Articular chondrocyte of knee joint (primary cell): ENCODE data around the gene MARK2. TPM values are rescaled to one million over a fixed set of nuclear protein-coding genes. Genes with fewer than 3 reads are reported as not detected.

Source experiments
- small RNA-seq: library from RNA; depleted of rRNA; stranded (forward); fragments of <200 nt; gene quantifications from one replicate; pipeline ENCODE3, GENCODE V24; 2012
- total RNA-seq: library from RNA; depleted of rRNA; stranded (reverse); fragments of >200 nt; gene quantifications from 2 replicates; pipeline ENCODE4 v1.2.3, GENCODE V29; 2012

The MARK2 gene
- 11.4 and 14.9 TPM in 2 replicates for total RNA-seq

GRCh38 chr11:63838678-63839507 lies at the start of gene MARK2:
Gene MARK2, plus strand, starts transcription at chr11:63839110. Its CDS starts 397 bp downstream, at chr11:63839507.

GRCh38 chr11:63813035-63813562 lies 25.8 kb upstream of the MARK2 start, which contains the start of gene SPINDOC:
Gene SPINDOC, plus strand, starts transcription at chr11:63813456. Its CDS starts 231 bp downstream, at chr11:63813687.

GRCh38 chr11:63916837-63917691 lies 78.2 kb downstream of the MARK2 start, which contains the start of gene RCOR2:
Gene RCOR2, minus strand, starts transcription at chr11:63917164. Its CDS starts 708 bp downstream, at chr11:63916456.

GRCh38 chr11:63938479-63939396 lies 99.8 kb downstream of the MARK2 start, which contains the start of gene NAA40:
Gene NAA40, plus strand, starts transcription at chr11:63939002. Its CDS starts 95 bp downstream, at chr11:63939097.

Small RNA genes within 50 kb of the gene (small RNA-seq; reads per million reads assigned to genes)
- gene AP006289.1 (not detected), gene RN7SL596P (not detected), gene RNU6-1306P (not detected)

Other genes starting within 250 kb of the MARK2 start
- gene PLAAT3, start 224.7 kb upstream of the MARK2 start, total RNA-seq = 12.4 and 14.9 TPM in 2 replicates
- gene ATL3, start 167.7 kb upstream of the MARK2 start, total RNA-seq = 359 and 394 TPM in 2 replicates
- gene RTN3, start 157.6 kb upstream of the MARK2 start, total RNA-seq = 122 and 132 TPM in 2 replicates
- gene ZFTA, start 70.3 kb upstream of the MARK2 start, total RNA-seq = 11.9 and 12.5 TPM in 2 replicates
- gene SPINDOC, start 25.7 kb upstream of the MARK2 start, total RNA-seq = 9.0 and 10.6 TPM in 2 replicates
- 0.65 and 0.97 TPM in 2 replicates for gene RCOR2, start 78.1 kb downstream of the MARK2 start, total RNA-seq
- gene NAA40, start 99.9 kb downstream of the MARK2 start, total RNA-seq = 12.2 and 14.5 TPM in 2 replicates
- 163 and 177 TPM in 2 replicates for gene COX8A, start 135.5 kb downstream of the MARK2 start, total RNA-seq
- 32.6 and 36.7 TPM in 2 replicates for gene OTUB1, start 147.3 kb downstream of the MARK2 start, total RNA-seq
- gene FLRT1, start 196.8 kb downstream of the MARK2 start, total RNA-seq = under 0.01 and 0.11 TPM in 2 replicates